Large intestine (tissue), 3 donors: ENCODE data around the gene NEK2. TPM values are rescaled to one million over a fixed set of nuclear protein-coding genes. Genes with fewer than 3 reads are reported as not detected.

Experiments used
- DNase-seq, 2 donors: peaks; one replicate each; pipeline versions ENCODE4 v3.0.0 to v3.0.0-alpha.2; 2013
- H3K27ac ChIP-seq: one replicate; pipeline ENCODE4 v1.5.1; 2013; ENCODE audit warnings: low read length
- H3K27me3 ChIP-seq: 2 replicates; pipeline ENCODE4 v1.6.1; 2013; ENCODE audit warnings: low read length; ENCODE audit not compliant: control insufficient read depth, insufficient read depth
- H3K36me3 ChIP-seq: 2 replicates; pipeline ENCODE4 v1.6.1; 2013; ENCODE audit warnings: low read length; ENCODE audit not compliant: control insufficient read depth, insufficient read depth
- H3K4me1 ChIP-seq: one replicate; pipeline ENCODE4 v1.6.1; 2013; ENCODE audit warnings: low read length; ENCODE audit not compliant: control insufficient read depth, insufficient read depth
- H3K4me3 ChIP-seq: one replicate; pipeline ENCODE4 v1.5.1; 2013; ENCODE audit warnings: low read length
- H3K9me3 ChIP-seq: one replicate; pipeline ENCODE4 v1.6.1; 2013; ENCODE audit warnings: mild to moderate bottlenecking, low read depth, low read length, moderate library complexity; ENCODE audit not compliant: control insufficient read depth
- WGBS: methylation state at CpG from one replicate; pipeline ENCODE4 v1.1.5; 2013; ENCODE audit warnings: low lambda C conversion rate; ENCODE audit not compliant: insufficient coverage; 5-methylcytosine and 5-hydroxymethylcytosine counted together
- polyA plus RNA-seq: library from polyadenylated mRNA; unstranded; fragments of 120-200 nt; gene quantifications from one replicate; pipeline ENCODE4 v1.2.1, GENCODE V29; 2013

NEK2 gene
- polyA plus RNA-seq, 1 donor: 11.1 TPM

DNA sequence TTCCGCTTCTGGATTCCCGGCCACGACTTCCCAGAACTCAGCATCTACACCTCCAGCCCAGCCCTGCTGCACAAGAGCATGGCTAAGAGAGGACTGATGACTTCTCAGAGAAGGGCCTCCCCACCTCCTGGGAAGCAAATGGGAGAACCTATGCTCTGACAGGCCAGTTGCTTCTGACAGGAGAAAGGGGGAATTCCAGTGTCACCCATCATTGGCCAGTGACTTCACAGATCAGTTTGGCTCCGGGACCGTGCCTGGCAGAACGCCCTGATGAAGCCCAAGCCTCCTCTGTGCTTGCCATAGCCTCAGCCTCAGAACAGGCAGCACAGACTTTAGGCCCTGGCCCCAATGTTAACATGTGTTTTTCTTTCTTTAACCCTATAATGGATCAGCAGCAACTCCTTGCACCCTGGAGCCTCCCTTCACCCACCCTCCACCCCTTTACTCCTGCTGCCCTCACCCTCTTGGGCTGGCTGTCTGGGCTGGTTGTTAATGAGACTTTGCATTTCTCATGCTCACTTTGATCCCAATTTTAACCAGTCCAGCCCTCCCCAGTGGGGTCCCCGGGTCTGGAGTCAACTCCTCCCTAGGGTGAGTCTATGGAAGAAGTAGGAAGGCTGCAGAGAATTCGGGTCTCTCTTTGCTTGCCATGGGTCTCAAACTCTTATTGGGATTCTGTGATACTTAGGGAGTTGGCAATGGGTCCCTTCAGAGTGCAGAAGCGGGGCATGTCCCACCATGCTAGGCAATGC lies 53.8 kb downstream of the NEK2 start:
- no peaks in the 10 kb centered on the region for H3K36me3 ChIP-seq
- no peak overlapping the region for H3K27ac ChIP-seq
- H3K27me3 ChIP-seq: no peaks in the 10 kb centered on the region
- no CpG with 5 or more reads among the region's 9 CpGs for WGBS
- no peak overlapping the region for H3K4me3 ChIP-seq
- peaks cover 3% of the 10 kb centered on the region for H3K9me3 ChIP-seq
- no peak for DNase-seq
- H3K4me1 ChIP-seq: peaks cover 9% of the 10 kb centered on the region

DNA sequence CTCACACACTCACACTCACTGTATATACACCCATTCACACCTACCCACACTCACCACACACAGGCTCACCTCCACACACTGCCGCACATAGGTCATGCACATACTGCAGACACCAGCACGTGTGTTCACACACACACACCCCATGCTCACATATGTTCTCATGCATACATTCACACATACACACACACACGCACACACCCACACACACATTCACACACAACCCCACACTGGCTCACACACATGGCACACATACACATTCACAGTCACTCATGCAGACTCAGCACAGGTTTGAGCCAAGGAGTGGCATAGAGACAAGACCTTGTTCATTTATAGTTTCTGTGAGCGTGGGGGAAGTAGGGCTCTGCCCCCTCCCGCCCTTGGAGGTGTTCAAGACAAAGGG lies 55.3 kb downstream of the NEK2 start:
- peaks cover 3% of the 10 kb centered on the region for H3K9me3 ChIP-seq
- no peak overlapping the region for H3K4me3 ChIP-seq
- no peak for DNase-seq
- no peak overlapping the region for H3K27ac ChIP-seq
- H3K36me3 ChIP-seq: no peaks in the 10 kb centered on the region
- H3K4me1 ChIP-seq: peaks cover 9% of the 10 kb centered on the region
- no CpG with 5 or more reads among the region's 5 CpGs for WGBS
- no peaks in the 10 kb centered on the region for H3K27me3 ChIP-seq

DNA sequence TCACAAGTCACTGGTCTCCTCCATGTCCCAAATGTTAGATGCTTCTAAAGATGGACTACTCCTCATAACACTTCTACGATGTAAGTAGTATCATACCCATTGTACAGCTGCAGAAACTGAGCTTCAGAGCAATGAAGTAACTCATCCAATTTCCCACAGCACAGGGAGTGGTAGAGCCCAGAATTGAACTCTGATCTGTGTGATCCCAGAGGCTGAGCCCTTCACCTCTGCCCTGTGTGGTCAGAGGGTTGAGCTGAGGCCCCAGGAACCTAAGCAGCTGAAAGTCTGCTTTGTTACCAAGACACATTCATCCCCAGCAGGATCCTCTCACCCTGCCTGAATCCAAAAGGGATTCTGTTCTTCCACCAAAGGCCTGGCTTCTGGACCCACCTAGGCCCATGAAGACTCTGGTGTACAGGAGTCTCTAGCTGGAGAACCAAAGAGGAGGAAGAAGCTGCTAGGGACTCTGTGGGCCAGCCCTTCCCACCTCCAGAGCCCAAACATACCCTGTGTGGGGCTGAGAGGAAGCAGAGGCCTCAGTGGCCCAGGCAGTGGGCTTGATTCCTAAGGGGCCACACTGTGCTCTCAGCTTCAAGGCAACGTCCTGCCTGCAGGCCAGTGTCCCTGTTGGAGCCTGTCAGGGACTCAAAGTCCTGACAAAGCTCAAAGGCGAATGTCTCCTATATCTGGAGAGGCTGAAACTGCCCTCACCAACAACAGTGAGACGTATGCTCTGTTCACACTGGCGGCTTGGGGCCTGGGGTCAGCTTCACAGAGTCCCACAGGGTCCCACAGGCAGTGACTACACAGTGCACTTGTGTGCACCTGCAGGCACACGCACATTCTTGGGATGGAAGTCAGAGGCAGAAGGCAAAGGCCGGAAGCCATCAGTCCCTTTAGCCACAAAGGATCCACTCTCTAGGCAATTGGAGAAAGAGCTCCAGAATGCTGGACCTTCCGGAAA lies 56.1 kb downstream of the NEK2 start:
- no CpG with 5 or more reads among the region's 8 CpGs for WGBS
- Histone ChIP-seq H3K4me3 (no peak overlapping the region), H3K36me3 (no peaks in the 10 kb centered on the region), H3K4me1 (peaks cover 11% of the 10 kb centered on the region), H3K27ac (peak overlapping the region; percentile 22), H3K9me3 (no peaks in the 10 kb centered on the region), H3K27me3 (no peaks in the 10 kb centered on the region)
- DNase-seq: peak in 1 of 2 donors; percentile 52

DNA sequence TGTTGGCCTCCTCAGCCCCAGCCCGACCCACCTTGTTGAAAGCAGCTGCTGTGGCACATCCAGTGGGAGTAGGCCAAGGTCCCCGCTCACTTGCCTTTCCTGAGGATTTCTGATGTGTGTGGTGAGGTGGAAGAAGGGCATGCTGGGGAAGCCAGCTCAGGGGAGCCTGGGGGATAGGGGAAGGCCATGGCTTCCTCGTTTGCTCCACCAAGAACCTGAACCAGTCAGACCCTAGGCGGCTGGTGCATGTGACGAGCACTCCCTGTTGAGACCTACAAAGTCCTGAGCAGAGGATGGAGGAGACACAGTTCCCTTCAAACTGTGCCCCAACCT lies 58.5 kb downstream of the NEK2 start:
- Histone ChIP-seq H3K4me3 (no peak overlapping the region), H3K4me1 (peaks cover 23% of the 10 kb centered on the region), H3K27me3 (no peaks in the 10 kb centered on the region), H3K9me3 (no peaks in the 10 kb centered on the region), H3K36me3 (no peaks in the 10 kb centered on the region), H3K27ac (no peak overlapping the region)
- DNase-seq: no peak
- no CpG with 5 or more reads among the region's 5 CpGs for WGBS

DNA sequence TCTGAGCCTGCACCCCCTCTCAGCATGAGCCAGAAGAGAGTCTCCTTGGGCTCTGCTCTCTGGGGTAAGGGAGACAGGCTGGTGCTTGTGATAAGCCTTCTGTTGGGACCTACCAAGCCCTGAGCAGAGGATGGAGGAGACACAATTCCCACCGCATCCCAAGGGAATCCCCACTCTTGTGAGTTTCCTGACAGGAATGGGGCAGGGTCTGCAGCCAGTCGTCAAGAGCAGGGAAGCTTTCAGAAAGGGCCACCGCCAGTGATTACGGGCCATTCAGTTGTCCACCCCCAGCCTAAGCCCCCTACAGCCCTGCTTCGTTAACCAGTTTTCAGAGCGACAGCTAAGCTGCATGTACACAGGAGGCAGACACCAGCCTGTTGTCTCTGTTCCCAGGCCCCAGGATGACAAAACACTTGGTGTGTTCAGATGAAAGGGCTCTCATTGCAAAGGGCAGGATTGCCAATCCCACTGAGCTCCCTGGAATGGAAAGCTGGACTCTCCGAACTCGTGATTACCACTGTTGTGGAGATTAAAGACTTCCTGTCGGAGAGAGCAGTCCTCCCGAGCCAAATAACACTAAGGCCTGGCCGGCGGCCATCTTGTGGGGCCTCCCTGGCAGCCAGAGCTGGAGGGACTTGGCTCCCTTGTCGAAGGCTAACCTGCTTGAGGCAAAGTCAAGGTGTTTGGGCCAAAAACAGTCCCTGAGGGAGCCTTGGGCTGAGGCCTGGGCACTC lies 59.0 kb downstream of the NEK2 start:
- Histone ChIP-seq H3K36me3 (no peaks in the 10 kb centered on the region), H3K9me3 (no peaks in the 10 kb centered on the region), H3K4me3 (no peak overlapping the region), H3K4me1 (peaks cover 23% of the 10 kb centered on the region), H3K27ac (no peak overlapping the region), H3K27me3 (no peaks in the 10 kb centered on the region)
- WGBS: no CpG with 5 or more reads among the region's 13 CpGs
- no peak for DNase-seq

DNA sequence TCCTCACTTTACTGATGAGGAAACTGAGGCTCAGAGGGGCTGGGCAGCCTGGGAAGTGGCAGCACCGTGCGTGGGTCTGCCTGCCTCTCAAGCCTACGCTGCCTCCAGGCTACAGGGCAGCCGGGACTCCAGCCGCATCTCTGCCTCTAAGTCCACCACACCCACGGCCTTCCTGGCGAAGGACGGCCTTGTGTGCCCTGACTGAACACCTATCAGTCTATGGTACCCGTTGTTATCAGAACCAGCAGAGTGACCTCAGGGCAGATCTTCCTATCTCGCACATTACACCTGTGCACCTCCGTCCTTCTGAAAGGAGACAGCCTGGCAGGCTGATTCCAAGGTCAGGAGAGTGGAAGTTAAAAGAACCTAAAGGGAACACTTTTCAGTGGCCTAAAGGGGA lies 60.8 kb downstream of the NEK2 start:
- peak; percentile 60 to 64 for DNase-seq
- no CpG with 5 or more reads among the region's 11 CpGs for WGBS
- no peaks in the 10 kb centered on the region for H3K27me3 ChIP-seq
- H3K36me3 ChIP-seq: no peaks in the 10 kb centered on the region
- no peaks in the 10 kb centered on the region for H3K9me3 ChIP-seq
- peaks cover 23% of the 10 kb centered on the region for H3K4me1 ChIP-seq
- H3K27ac ChIP-seq: peak overlapping the region; percentile 0
- H3K4me3 ChIP-seq: no peak overlapping the region

DNA sequence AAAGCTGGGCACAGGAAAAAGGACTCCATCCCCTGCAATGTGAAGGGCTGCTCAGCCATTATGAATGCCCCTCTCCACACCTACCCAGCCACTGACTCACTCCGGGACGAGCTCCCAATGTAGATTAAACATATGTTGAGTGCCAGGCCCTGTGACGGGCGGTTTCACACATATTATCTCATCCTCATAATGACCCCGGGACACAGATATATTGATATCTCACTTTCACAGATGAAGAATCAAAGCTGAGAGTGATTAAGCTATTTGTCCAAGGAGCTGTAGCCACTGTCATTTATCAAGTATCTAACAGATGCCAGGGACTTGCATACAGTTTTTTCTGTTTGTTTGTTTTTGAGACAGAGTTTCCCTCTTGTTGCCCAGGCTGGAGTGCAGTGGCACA lies 61.5 kb downstream of the NEK2 start:
- H3K9me3 ChIP-seq: no peaks in the 10 kb centered on the region
- WGBS: no CpG with 5 or more reads among the region's 5 CpGs
- no peak for DNase-seq
- no peaks in the 10 kb centered on the region for H3K36me3 ChIP-seq
- H3K4me1 ChIP-seq: peaks cover 18% of the 10 kb centered on the region
- H3K27me3 ChIP-seq: no peaks in the 10 kb centered on the region
- H3K27ac ChIP-seq: peak overlapping the region; percentile 74
- no peak overlapping the region for H3K4me3 ChIP-seq

DNA sequence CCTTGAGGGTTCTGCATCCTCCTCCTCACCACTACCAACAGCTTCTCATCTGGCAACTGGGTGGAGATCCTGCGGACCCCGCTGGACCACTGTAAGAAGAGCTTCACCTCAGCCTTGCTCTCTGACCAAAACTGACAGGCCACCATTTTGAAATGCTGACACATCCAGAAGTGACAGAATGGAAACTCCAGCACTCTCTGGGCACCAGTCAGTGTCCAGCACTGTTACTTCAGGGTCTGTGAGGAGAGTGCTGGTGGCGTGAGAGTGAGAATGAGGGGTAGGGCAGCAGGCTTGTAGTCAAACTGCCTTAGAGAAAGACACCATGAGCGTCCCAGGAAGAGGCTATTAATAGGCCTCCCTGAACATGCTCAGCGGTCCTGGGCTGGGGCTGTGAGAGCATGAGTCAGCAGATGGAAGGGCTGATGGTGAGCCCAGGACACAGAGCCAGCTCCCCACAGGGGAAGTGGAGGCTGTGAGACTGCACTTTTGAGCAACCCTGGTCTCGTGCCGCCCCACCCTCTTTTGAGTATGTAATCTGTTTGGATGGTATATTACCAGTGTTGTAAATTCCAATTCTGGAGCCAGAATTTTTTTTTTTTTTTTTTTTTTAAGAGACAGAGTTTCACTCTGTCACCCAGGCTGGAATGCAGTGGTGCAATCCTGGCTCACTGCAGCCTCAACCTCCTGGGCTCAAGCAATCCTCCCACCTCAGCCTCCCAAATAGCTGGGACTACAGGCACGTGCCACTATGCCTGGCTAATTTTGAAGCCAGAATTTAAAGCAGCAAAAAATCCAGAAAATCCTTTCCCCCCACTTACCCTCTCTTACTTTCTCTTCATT lies 62.1 kb downstream of the NEK2 start:
- Histone ChIP-seq H3K4me1 (peaks cover 16% of the 10 kb centered on the region), H3K27me3 (no peaks in the 10 kb centered on the region), H3K27ac (peak overlapping the region; percentile 74), H3K4me3 (no peak overlapping the region), H3K9me3 (no peaks in the 10 kb centered on the region), H3K36me3 (no peaks in the 10 kb centered on the region)
- no CpG with 5 or more reads among the region's 8 CpGs for WGBS
- DNase-seq: peak; percentile 88 to 89

DNA sequence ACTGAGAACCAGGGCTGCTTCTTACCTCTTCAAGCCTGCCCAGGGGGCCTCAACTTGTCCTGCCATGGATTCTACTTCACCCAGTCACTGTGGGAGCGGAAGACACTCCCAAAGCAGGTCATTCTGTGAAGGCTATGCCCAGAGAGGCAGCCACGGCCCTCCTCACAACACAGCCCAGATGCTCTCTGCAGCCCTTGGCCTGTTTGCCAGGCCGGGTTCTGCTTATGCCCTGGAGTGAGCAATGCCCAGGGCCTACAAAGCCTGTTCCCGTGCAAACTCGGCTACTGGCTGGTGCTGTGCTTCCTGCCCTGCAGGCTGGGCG lies 62.7 kb downstream of the NEK2 start:
- WGBS: no CpG with 5 or more reads among the region's 6 CpGs
- Histone ChIP-seq H3K27me3 (no peaks in the 10 kb centered on the region), H3K27ac (peak overlapping the region; percentile 74), H3K4me3 (no peak overlapping the region), H3K9me3 (no peaks in the 10 kb centered on the region), H3K4me1 (peaks cover 22% of the 10 kb centered on the region), H3K36me3 (no peaks in the 10 kb centered on the region)
- DNase-seq: no peak
